Activated CD8-positive, alpha-beta T cell treated with anti-CD3 and anti-CD28 coated beads for 36 hours (primary cell): ENCODE data around the gene SHE. TPM values are rescaled to one million over a fixed set of nuclear protein-coding genes. Genes with fewer than 3 reads are reported as not detected.

Experiments used
- ATAC-seq: fragments of 200-7000 bp; cut with Tn5 transposase; one replicate; pipeline ENCODE4 v1.10.0; 2021; ENCODE audit warnings: mild to moderate bottlenecking, moderate library complexity
- CTCF ChIA-PET: fragments of 350-600 bp; sonication (Branson Sonifier 250); formaldehyde crosslinking; loops from one replicate; lab custom pipeline; 2021; ENCODE audit warnings: antibody characterized with exemption; lab: Charles Lee
- POLR2A ChIA-PET: fragments of 350-600 bp; sonication (Branson Sonifier 250); formaldehyde crosslinking; loops from one replicate; lab custom pipeline; 2021; ENCODE audit warnings: antibody characterized with exemption; lab: Charles Lee
- DNase-seq: peaks from one replicate; pipeline ENCODE4 v3.0.0-alpha.2; 2020
- H3K27ac Mint-ChIP-seq: one replicate; pipeline ENCODE4 v1.8.0; 2021; ENCODE audit warnings: mild to moderate bottlenecking, mixed read lengths
- H3K27me3 Mint-ChIP-seq: one replicate; pipeline ENCODE4 v1.8.0; 2021; ENCODE audit warnings: mixed read lengths
- H3K36me3 Mint-ChIP-seq: one replicate; pipeline ENCODE4 v1.8.0; 2021; ENCODE audit warnings: low read depth, mixed read lengths
- H3K4me1 Mint-ChIP-seq: one replicate; pipeline ENCODE4 v1.8.0; 2021; ENCODE audit warnings: low read depth, mixed read lengths
- H3K4me3 Mint-ChIP-seq: one replicate; pipeline ENCODE4 v1.8.0; 2021; ENCODE audit warnings: mild to moderate bottlenecking, moderate library complexity, mixed read lengths
- H3K9me3 Mint-ChIP-seq: one replicate; pipeline ENCODE4 v1.8.0; 2021; ENCODE audit warnings: mixed read lengths
- intact Hi-C: fragments of 100-400 bp; cut with micrococcal nuclease; formaldehyde crosslinking; loops from one replicate; pipeline ENCODE4 v1.10.0; 2022
- total RNA-seq, 2 experiments: library from RNA; stranded (reverse); gene quantifications; one replicate each; pipeline ENCODE4 v1.2.3, GENCODE V29; 2021
- TF ChIP-seq, protein P1 (sequence below): fragments of 200-600 bp; IDR thresholded peaks from one replicate; pipeline ENCODE4 v1.8.0; 2022; ENCODE audit warnings: antibody characterized with exemption, mild to moderate bottlenecking

SHE gene
- total RNA-seq, 2 experiments from 2014 or later: not detected

DNA sequence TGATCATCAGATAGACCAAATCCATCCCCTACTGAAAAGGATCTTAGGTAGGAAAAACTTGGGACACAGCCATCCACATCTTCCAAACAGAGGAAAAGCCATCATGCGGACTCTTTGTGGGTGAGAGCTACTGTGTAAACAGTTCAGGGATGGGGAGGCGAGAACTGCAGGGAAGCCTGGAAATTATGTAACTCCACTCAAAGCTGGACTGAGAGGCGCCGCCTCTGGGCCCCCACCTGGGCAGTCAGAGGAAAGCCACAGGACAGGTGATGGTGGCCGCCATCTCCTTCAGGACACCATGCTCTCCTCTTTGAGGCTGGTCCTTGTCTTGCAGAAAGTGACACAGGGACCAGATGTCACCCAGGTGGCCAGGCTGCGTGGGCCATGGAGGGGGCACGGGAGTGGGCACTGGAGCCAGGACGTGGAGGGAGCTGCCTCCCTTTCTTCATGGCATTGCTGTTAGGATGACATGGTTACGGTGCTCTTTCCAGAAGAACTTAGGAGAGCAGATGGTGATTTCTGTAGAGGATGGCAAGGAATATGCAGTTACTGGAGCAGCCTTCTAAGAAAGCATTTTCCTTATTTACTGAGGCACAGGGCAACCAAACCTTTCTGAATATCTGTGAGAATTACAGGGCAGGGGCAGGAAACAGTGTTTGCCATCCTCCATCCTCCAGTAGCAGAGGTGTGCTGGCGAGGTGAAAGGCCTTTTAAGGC is 32.2 kb downstream of the SHE start:
- H3K9me3 Mint-ChIP-seq: no peaks in the 10 kb centered on the region
- CTCF ChIA-PET: no interaction called here
- no peaks in the 10 kb centered on the region for H3K36me3 Mint-ChIP-seq
- no peak overlapping the region for H3K4me3 Mint-ChIP-seq
- TF ChIP-seq, protein P1, sequence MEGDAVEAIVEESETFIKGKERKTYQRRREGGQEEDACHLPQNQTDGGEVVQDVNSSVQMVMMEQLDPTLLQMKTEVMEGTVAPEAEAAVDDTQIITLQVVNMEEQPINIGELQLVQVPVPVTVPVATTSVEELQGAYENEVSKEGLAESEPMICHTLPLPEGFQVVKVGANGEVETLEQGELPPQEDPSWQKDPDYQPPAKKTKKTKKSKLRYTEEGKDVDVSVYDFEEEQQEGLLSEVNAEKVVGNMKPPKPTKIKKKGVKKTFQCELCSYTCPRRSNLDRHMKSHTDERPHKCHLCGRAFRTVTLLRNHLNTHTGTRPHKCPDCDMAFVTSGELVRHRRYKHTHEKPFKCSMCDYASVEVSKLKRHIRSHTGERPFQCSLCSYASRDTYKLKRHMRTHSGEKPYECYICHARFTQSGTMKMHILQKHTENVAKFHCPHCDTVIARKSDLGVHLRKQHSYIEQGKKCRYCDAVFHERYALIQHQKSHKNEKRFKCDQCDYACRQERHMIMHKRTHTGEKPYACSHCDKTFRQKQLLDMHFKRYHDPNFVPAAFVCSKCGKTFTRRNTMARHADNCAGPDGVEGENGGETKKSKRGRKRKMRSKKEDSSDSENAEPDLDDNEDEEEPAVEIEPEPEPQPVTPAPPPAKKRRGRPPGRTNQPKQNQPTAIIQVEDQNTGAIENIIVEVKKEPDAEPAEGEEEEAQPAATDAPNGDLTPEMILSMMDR: no peak
- POLR2A ChIA-PET: no interaction called here
- no peaks in the 10 kb centered on the region for H3K27me3 Mint-ChIP-seq
- no peak overlapping the region for H3K27ac Mint-ChIP-seq
- DNase-seq: no peak
- H3K4me1 Mint-ChIP-seq: peaks cover 21% of the 10 kb centered on the region
- intact Hi-C loops: loop anchor here (10.0 kb wide), 1 partner anchor 125 kb away; no protein-coding TSS in a partner anchor
- ATAC-seq: no peak

DNA sequence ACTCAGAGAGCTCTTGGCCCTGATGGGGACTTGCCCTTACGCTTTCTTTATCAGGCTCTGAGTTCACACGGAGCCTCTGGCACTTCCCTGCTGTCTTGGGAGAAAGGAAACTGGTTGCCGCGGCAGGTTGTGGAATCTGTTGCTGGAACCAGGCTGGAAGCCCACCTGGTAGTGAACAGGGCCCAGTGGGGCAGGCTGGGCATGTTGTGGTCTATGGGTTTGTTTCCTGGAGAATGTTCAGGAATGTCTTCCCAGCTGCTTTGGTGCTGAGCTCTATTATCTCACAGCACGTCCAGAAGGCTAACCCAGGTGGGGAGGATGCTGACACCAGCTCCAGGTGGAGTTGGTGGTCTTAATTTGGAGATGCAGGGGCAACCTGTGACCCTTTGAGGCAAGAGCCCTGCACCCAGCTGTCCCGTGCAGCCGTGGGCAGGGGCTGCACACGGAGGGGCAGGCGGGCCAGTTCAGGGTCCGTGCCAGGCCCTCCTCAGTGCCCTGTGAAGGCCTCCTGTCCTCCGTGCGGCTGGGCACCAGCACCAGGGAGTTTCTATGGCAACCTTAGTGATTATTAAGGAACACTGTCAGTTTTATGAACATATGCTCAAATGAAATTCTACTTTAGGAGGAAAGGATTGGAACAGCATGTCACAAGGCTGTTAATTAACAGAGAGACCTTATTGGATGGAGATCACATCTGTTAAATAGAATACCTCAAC is 33.5 kb downstream of the SHE start:
- Mint-ChIP-seq H3K27ac (no peak overlapping the region), H3K4me3 (no peak overlapping the region), H3K9me3 (no peaks in the 10 kb centered on the region), H3K4me1 (peaks cover 27% of the 10 kb centered on the region), H3K27me3 (no peaks in the 10 kb centered on the region), H3K36me3 (no peaks in the 10 kb centered on the region)
- TF ChIP-seq, protein P1: no peak
- intact Hi-C loops: no loop called here
- CTCF ChIA-PET: interaction anchor here (1.0 to 2.3 kb wide), 6 partner anchors 10 to 135 kb away, joined by 3 to 15 read pairs (median 6); no protein-coding TSS in a partner anchor
- ATAC-seq (no peak), DNase-seq (no peak)
- POLR2A ChIA-PET: interaction anchor here (1.2 kb wide), 1 partner anchor 133 kb away, joined by 3 read pairs; no protein-coding TSS in a partner anchor

DNA sequence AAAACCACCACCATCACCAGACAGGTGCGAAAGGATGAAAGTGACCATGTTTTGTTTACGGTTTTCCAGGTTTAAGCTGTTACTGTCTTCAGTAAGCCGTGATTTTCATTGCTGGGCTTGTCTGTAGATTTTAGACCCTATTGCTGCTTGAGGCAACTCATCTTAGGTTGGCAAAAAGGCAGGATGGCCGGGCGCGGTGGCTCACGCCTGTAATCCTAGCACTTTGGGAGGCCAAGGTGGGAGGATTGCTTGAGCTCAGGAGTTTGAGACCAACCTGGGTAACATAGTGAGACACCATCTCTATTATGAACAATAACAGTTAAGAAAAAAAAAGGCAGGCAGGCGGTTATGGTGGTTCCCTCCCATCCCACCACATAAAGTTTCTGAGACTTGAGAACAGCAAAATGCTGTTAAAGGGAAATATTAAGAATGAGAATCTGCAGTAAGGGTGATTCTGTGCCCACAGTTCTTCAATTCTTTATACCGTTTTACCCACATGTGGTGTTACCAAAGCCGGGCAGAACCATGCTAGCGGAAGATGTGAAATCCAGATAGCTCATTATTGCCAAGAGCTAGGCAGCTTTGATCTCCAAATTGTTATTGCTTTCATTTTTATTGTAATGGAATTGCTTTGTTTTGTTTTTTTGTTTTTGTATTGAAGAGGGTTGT is 34.6 kb downstream of the SHE start:
- H3K9me3 Mint-ChIP-seq: no peaks in the 10 kb centered on the region
- no peak for DNase-seq
- H3K36me3 Mint-ChIP-seq: no peaks in the 10 kb centered on the region
- H3K27me3 Mint-ChIP-seq: no peaks in the 10 kb centered on the region
- TF ChIP-seq, protein P1: no peak
- ChIA-PET CTCF (interaction anchor here (0.8 to 2.3 kb wide), 8 partner anchors 12 to 134 kb away, joined by 3 to 15 read pairs (median 6); no protein-coding TSS in a partner anchor), POLR2A (interaction anchor here (1.2 kb wide), 1 partner anchor 132 kb away, joined by 3 read pairs; no protein-coding TSS in a partner anchor)
- H3K27ac Mint-ChIP-seq: no peak overlapping the region
- H3K4me3 Mint-ChIP-seq: no peak overlapping the region
- intact Hi-C loops: no loop called here
- H3K4me1 Mint-ChIP-seq: peaks cover 37% of the 10 kb centered on the region
- ATAC-seq: no peak

DNA sequence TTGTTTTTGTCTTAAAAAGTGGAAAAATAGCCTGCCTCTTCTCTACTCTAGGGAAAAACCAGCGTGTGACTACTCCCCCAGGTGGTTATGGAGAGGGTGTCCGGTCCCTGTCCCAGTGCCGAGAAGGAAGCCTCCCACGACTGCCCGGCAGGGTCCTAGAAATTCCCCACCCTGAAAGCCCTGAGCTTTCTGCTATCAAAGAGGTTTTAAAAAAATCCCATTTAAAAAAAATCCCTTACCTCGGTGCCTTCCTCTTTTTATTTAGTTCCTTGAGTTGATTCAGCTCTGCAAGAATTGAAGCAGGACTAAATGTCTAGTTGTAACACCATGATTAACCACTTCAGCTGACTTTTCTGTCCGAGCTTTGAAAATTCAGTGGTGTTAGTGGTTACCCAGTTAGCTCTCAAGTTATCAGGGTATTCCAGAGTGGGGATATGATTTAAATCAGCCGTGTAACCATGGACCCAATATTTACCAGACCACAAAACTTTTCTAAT is 35.2 kb downstream of the SHE start:
- ChIA-PET CTCF (interaction anchor here (0.8 to 2.3 kb wide), 5 partner anchors 19 to 133 kb away, joined by 3 to 12 read pairs (median 6); no protein-coding TSS in a partner anchor), POLR2A (interaction anchor here (1.2 kb wide), 1 partner anchor 131 kb away, joined by 3 read pairs; no protein-coding TSS in a partner anchor)
- Mint-ChIP-seq H3K36me3 (no peaks in the 10 kb centered on the region), H3K27ac (no peak overlapping the region), H3K4me3 (no peak overlapping the region), H3K9me3 (no peaks in the 10 kb centered on the region), H3K4me1 (peaks cover 40% of the 10 kb centered on the region), H3K27me3 (no peaks in the 10 kb centered on the region)
- no peak for ATAC-seq
- intact Hi-C loops: no loop called here
- TF ChIP-seq, protein P1: no peak
- no peak for DNase-seq
